Measurements from ENCODE around the gene ARHGAP12. TPM values are rescaled to one million over a fixed set of nuclear protein-coding genes. Genes with fewer than 3 reads are reported as not detected.
A peak's percentile ranks its signal among the peaks of the same experiment; 100 is the strongest.

The ARHGAP12 gene
- polyA plus RNA-seq, 1 of the 3 experiments (the other 2 are of a cell fraction), result 8.6 TPM

GRCh38 chr10:31956200-31956946, 27.7 kb upstream of the ARHGAP12 start:
- Histone ChIP-seq H4K20me1 (ENCODE audit: insufficient read depth) (no peaks in the 10 kb centered on the region), H3K9me2 (no peaks in the 10 kb centered on the region), H3K4me3 (ENCODE audit: low read depth in 2 of 2, low read length in 1 of 2) (no peak overlapping the region), H3K9me3 (0 out of 2 replicates have a peak, but pooled peaks cover 3% of the 10 kb centered on the region), H3K4me2 (no peak overlapping the region), H3K79me2 (ENCODE audit: insufficient read depth) (no peaks in the 10 kb centered on the region), H2AFZ (ENCODE audit: low read depth) (no peak overlapping the region), H3K4me1 (ENCODE audit: control insufficient read depth in 1 of 2, insufficient read depth in 2 of 2, low read depth in 1 of 2, low read length in 1 of 2) (peaks cover 0 to 5% of the 10 kb centered on the region in 2 experiments; a peak in 1 of 4 replicates), H3K27me3 (ENCODE audit: insufficient read depth) (no peaks in the 10 kb centered on the region), H3F3A (replicated peaks; ENCODE audit: insufficient read depth) (no peaks in the 10 kb centered on the region), H3K9ac (no peak overlapping the region), H3K27ac (ENCODE audit: low read depth in 2 of 2, low read length in 1 of 2) (no peak overlapping the region), H3K36me3 (replicated peaks in 1 of 2; ENCODE audit: control insufficient read depth in 1 of 2, insufficient read depth in 2 of 2, low read length in 1 of 2) (no peaks in the 10 kb centered on the region)
- ChIA-PET POLR2A (no interaction called here), CTCF (no interaction called here)
- no peak for DNase-seq
- WGBS (ENCODE audit: low lambda C conversion rate), result 82% methylated on average over 5 of the region's 5 CpGs
- no peak for TF ChIP-seq USF2 (IDR thresholded peaks at IDR 0.05; ENCODE audit: borderline replicate concordance, low read depth, low read length)
- no peak for TF ChIP-seq GATA2 (CRISPR knock-in tag; IDR thresholded peaks at IDR 0.05)
- TF ChIP-seq MAX (IDR thresholded peaks at IDR 0.05; ENCODE audit: low read depth), result no peak
- TF ChIP-seq EP300 (IDR thresholded peaks at IDR 0.05; ENCODE audit: borderline replicate concordance in 1 of 2, low read depth in 1 of 2, low read length in 1 of 2), result no peak

DNA sequence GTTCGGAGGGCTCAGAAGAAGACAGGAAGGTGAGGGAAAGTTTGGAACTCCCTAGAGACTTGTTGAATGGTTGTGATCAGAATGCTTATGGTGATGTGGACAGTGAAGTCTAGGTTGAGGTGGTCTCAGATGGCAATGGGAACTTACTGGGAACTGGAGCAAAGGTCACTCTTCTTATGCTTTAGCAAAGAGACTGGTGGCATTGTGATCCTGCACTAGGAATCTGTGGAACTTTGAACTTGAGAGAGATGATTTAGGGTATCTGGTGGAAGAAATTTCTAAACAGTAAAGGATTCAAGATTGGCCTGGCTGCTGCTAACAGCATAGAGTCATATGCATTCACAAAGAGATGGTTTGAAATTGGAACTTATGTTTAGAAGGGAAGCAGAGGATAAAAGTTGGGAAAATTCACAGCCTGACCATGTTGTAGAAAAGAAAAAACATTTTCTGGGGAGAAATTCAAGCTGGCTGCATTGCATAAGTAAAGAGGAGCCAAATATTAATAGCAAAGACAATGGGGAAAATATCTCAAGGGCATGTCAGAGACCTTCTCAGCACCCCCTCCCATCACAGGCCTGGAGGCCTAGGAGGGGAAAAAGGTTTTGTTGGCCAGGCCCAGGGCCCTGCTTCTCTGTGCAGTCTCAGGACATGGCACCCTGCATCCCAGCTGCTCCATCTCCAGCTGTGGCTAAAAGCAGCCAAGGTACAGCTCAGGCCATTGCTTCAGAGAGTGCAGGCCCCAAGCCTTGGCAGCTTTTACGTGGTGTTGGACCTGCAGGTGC, 26.0 kb upstream of the ARHGAP12 start:
- Histone ChIP-seq H3K4me1 (ENCODE audit: control insufficient read depth in 1 of 2, insufficient read depth in 2 of 2, low read depth in 1 of 2, low read length in 1 of 2) (no peaks in the 10 kb centered on the region; a peak in 1 of 4 replicates), H3K79me2 (ENCODE audit: insufficient read depth) (no peaks in the 10 kb centered on the region), H3K27ac (ENCODE audit: low read depth in 2 of 2, low read length in 1 of 2) (no peak overlapping the region), H4K20me1 (ENCODE audit: insufficient read depth) (no peaks in the 10 kb centered on the region), H3K9me2 (no peaks in the 10 kb centered on the region), H2AFZ (ENCODE audit: low read depth) (no peak overlapping the region), H3F3A (replicated peaks; ENCODE audit: insufficient read depth) (no peaks in the 10 kb centered on the region), H3K9me3 (0 out of 2 replicates have a peak, but pooled peaks cover 3% of the 10 kb centered on the region), H3K4me2 (no peak overlapping the region), H3K36me3 (replicated peaks in 1 of 2; ENCODE audit: control insufficient read depth in 1 of 2, insufficient read depth in 2 of 2, low read length in 1 of 2) (no peaks in the 10 kb centered on the region), H3K4me3 (ENCODE audit: low read depth in 2 of 2, low read length in 1 of 2) (no peak overlapping the region), H3K27me3 (ENCODE audit: insufficient read depth) (no peaks in the 10 kb centered on the region), H3K9ac (no peak overlapping the region)
- CTCF ChIA-PET, result no interaction called here
- TF ChIP-seq MXI1 (IDR thresholded peaks at IDR 0.05; ENCODE audit: low read depth, low read length) (no peak), JUND (IDR thresholded peaks at IDR 0.05) (no peak), FOXJ3 (CRISPR knock-in tag; IDR thresholded peaks at IDR 0.05) (no peak)
- WGBS (ENCODE audit: low lambda C conversion rate), result 76% methylated on average over 2 of the region's 2 CpGs
- POLR2A ChIA-PET, result no interaction called here
- DNase-seq, result no peak

- Histone ChIP-seq H3K27ac (ENCODE audit: low read depth in 2 of 2, low read length in 1 of 2) (peak overlapping the region in 1 of 2 experiments; percentile 24; a peak in 1 of 4 replicates), H3K27me3 (ENCODE audit: insufficient read depth) (no peaks in the 10 kb centered on the region), H3K4me2 (no peak overlapping the region), H2AFZ (ENCODE audit: low read depth) (no peak overlapping the region), H3K4me3 (ENCODE audit: low read depth in 2 of 2, low read length in 1 of 2) (no peak overlapping the region), H3F3A (replicated peaks; ENCODE audit: insufficient read depth) (no peaks in the 10 kb centered on the region), H3K4me1 (ENCODE audit: control insufficient read depth in 1 of 2, insufficient read depth in 2 of 2, low read depth in 1 of 2, low read length in 1 of 2) (no peaks in the 10 kb centered on the region; a peak in 1 of 4 replicates), H4K20me1 (ENCODE audit: insufficient read depth) (no peaks in the 10 kb centered on the region), H3K9me2 (no peaks in the 10 kb centered on the region), H3K79me2 (ENCODE audit: insufficient read depth) (no peaks in the 10 kb centered on the region), H3K9ac (no peak overlapping the region), H3K9me3 (0 out of 2 replicates have a peak, but pooled peaks cover 3% of the 10 kb centered on the region), H3K36me3 (replicated peaks in 1 of 2; ENCODE audit: control insufficient read depth in 1 of 2, insufficient read depth in 2 of 2, low read length in 1 of 2) (no peaks in the 10 kb centered on the region)
- 62% methylated on average over 2 of the region's 2 CpGs for WGBS (ENCODE audit: low lambda C conversion rate)
- POLR2A ChIA-PET, result no interaction called here
- no peak for DNase-seq
- TF ChIP-seq TAF1 (IDR thresholded peaks at IDR 0.05; ENCODE audit: borderline replicate concordance, low read depth, low read length), result no peak
- TF ChIP-seq JUND (IDR thresholded peaks at IDR 0.05), result no peak
- no peak for TF ChIP-seq GABPA (IDR thresholded peaks at IDR 0.05; ENCODE audit: low read depth)
- TF ChIP-seq NRF1 (IDR thresholded peaks at IDR 0.05; ENCODE audit: low read depth, low read length), result no peak
- TF ChIP-seq FOSL2 (IDR thresholded peaks at IDR 0.05; ENCODE audit: borderline replicate concordance, low read depth), result no peak
- no peak for TF ChIP-seq NFIC (IDR thresholded peaks at IDR 0.05; ENCODE audit: borderline replicate concordance)
- no peak for TF ChIP-seq MXI1 (IDR thresholded peaks at IDR 0.05; ENCODE audit: low read depth, low read length)
- no peak for TF ChIP-seq YY1 (IDR thresholded peaks at IDR 0.05; ENCODE audit: low read depth)
- TF ChIP-seq TEAD4 (IDR thresholded peaks at IDR 0.05; ENCODE audit: borderline replicate concordance, insufficient read depth), result no peak
- TF ChIP-seq PBX3 (IDR thresholded peaks at IDR 0.05), result no peak
- no peak for TF ChIP-seq CHD2 (IDR thresholded peaks at IDR 0.05; ENCODE audit: low read length, partially characterized antibody)
- CTCF ChIA-PET, result interaction anchor here (1.1 kb wide), 1 partner anchor 40 kb away, joined by 3 read pairs; no protein-coding TSS in a partner anchor
Observed at GRCh38 chr10:31953480-31953879, 24.8 kb upstream of the ARHGAP12 start.
